Activated naive CD4-positive, alpha-beta T cell treated with Interleukin-2 at 50 U/mL for 16 hours (primary cell): Measurements from ENCODE around the gene CHRM3.
"Not testable (repeated sequence)": the region's sequence is repeated elsewhere in the genome, so short reads cannot be mapped to it uniquely, and the experiment has no call there.

Experiments used
- DNase-seq: peaks from one replicate; pipeline ENCODE4 v3.0.0-alpha.2; 2020

The CHRM3 gene

GRCh38 chr1:239386453-239387303 lies at the start of gene CHRM3:
TSS of gene CHRM3 (plus strand) at chr1:239386568. CDS start at chr1:239907452, 520,884 bp downstream.
- no peak for DNase-seq

- no peak for DNase-seq
Observed at GRCh38 chr1:239337799-239338430, 48.5 kb upstream of the CHRM3 start.

DNA sequence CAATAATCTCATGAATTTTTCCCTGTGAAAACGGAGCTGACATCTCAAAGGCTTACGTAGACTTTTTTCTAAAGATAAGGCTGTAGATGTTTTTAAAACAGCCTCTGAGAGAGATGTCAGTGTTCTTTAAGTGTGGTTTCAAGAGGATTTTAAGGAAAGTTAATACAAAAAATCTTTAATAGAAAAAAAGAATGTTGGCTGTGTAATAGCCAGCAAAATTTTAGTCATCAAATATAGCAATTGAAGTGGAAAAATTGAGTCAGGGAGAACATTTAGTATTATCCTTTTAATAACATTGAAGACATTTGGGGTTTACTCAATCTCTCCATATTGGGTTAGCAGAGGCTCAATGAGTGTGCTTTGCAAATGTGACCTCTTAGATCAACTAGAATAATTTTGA lies 38.6 kb upstream of the CHRM3 start:
- DNase-seq, result no peak

GRCh38 chr1:239348635-239349353 lies 37.6 kb upstream of the CHRM3 start:
- no peak for DNase-seq

- DNase-seq, result no peak
Observed at GRCh38 chr1:239349699-239350098, 36.7 kb upstream of the CHRM3 start.

DNA sequence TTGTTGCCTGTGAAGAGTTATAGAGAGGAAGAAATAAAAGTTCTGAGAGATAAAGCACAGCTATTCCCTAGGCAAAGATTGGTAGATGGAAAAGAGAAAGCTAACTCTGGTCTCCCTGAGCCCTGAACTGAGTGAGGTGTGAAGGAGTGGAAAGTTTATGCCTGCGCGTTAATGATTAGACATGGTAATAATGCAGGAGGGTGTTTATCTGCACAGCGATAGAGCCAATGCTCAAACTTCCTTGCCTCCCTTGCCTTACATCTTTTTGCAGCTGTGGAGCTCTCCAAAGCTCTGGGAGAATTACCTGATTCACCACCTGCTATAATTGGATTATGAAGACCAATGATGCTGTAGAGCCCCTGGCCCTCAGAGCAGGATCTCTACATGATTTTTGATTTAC lies 32.8 kb upstream of the CHRM3 start:
- no peak for DNase-seq

DNA sequence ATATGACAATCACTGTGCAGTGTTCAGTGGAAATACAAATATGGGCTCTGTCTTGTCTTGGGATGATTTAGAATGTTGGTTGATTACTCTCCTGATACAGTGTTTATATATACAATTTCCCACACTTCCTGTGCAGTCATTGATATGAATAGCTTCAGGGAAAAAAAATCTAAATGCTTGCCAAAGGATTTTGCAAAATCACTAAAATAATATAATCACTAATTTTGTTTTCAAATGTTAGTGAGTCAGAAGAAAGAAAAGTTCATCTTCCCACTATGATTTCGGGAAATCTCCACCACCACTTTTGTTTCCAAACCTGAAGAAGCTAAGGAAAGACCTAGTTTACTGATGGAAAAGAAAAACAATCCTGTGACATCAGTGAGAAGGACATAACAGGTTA lies 32.1 kb upstream of the CHRM3 start:
- DNase-seq, result no peak

GRCh38 chr1:239357867-239358266 lies 28.5 kb upstream of the CHRM3 start:
- DNase-seq, result no peak

DNA sequence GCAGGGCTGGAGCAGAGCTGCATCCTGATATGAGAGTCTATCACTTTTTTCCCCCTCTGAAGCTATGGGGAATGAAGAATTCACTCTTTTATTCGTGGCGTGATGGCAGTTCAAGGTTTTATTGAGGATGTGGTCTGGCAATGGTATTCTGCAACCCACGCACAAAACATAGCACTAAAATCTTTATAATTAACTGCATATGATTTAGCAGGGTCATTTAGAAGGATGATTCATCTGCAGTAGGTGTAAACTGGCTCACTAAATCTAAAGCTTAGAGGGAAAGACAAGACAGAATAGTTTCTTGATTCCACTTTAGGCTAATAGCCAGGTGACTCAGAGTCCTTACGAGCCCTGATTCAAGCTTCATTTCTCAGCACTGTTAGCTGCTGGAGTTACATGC lies 25.0 kb upstream of the CHRM3 start:
- DNase-seq, result no peak

DNA sequence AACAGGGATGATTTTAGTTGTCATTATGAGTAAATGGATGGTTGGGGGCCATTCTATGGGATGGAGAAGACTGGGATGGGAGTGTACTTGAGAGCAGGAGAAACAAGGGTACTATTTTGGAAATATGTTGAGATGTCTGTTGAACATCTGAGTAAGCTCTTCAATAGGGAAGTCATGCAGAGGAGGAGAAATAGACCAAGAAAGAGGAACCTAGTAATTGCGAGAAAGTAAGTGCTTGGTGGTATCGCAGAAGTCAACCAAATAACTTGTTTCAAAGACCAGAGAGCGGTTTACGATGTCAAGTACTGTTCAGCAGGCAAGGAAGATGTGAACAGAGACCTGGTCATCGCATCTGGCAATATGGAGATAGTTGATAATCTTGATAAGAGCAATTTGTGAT lies 22.4 kb upstream of the CHRM3 start:
- no peak for DNase-seq

DNA sequence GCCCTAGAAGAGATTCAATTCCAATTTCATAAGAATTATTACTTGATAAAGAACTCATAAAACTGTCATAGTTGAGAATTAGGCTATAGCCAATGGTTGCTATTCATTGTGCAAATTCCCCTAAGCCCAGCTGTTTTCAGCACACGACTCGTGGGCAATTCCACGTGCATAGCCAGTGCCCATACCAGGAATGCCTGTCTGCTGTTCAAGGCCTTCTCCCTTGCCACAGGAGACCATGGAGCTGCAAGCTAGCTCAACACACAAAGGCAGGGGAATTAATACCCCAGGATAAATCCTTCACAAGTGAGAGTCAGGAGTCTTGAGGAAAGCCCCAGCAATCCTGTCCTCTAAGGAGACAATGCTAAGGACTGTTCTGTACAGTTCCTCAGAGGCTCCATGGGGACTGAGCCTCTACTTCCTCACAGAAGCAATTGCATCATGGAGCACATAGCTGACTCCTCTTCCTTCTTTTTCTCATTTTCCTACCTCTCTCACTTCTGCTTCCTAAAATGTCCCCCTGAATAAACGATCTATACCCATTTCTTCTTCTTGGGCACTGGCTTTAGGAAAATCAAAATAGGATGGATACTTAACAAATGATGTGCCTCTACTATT lies 19.1 kb upstream of the CHRM3 start:
- no peak for DNase-seq

GRCh38 chr1:239368436-239369109 lies 17.8 kb upstream of the CHRM3 start:
- no peak for DNase-seq

- DNase-seq, result not testable (repeated sequence)
Observed at GRCh38 chr1:239370869-239371268, 15.5 kb upstream of the CHRM3 start.

GRCh38 chr1:239382666-239383065 lies 3.7 kb upstream of the CHRM3 start:
- DNase-seq, result no peak

DNA sequence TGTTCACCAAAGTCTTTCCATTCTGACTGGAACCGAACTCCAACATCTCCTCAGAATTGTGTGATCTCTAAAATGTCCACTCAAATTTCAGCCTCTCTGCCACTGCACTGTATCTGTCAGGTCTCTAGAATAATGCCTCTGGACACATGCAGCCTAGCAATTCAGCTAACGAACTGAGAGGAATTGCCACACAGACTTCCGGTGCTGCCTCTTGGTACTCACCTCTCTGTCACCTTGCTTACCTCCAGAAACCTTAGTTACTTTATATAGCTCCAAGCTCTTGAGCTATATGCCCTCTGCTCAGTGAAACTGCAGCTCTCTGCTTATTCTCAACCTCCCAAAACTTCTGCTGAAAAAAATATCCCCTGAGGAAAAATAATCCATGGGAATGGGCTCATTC lies 2.7 kb upstream of the CHRM3 start:
- DNase-seq, result no peak

DNA sequence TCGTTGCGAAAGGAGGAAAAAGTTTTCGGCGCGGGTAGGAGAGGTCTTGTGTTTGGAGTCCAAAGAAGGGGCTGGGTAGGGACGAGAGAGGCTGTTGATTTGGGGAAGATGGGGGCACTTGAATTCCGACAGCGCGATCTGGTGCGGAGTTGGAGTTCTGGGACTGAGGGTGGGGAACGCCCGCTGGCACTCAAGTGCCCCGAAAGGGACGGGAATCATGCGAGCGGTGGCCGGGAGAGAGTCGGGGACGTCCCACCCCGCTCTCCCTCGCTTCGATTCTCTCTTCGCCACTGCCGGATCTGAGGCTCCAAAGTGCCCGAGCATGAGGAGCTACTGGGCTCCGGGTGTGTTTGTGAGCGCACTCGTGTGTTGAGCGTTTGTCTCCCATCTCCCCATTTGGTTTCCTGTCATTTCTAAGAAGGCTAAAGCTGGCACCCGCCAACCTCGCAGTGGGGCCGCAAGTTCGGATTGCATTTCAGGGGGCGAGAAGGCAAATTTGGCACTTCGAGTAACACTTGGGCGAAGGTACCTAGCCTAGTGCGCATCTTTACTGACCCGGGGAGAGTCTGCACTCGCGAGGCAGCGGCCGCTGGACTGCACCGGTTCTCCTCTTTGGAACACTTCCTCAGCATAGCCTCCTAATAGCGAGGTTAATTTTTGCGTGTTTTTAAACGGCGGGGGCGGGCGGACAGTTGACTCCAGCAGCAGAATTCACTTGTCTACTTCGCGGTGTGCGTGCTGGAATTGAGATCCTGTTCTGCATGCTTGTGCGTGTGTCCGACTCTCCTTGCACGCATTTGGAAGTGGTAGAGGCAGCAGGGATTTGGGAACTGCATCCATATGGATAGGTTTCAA lies 1.2 kb downstream of the CHRM3 start:
- no peak for DNase-seq

GRCh38 chr1:239388159-239388485 lies 1.8 kb downstream of the CHRM3 start:
- no peak for DNase-seq

DNA sequence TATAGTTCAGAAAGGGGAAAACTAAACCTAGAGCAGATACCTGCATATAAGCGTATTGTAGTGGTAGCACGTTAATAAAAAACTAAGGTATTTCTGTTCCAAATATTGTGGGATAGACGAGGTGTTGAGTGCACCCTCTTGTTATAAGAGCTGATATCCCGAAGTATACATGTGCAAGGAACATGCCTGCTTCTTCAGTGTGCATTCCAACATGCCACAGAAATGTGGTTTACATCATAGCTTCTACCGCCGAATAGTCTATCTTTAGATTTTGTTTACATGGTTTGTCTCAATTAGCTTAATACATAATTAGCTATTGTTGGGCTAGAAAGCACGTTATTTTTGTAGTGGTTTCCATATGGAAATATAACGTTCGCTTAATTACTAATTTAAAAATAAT lies 2.2 kb downstream of the CHRM3 start:
- no peak for DNase-seq

GRCh38 chr1:239389703-239390102 lies 3.3 kb downstream of the CHRM3 start:
- DNase-seq, result no peak

DNA sequence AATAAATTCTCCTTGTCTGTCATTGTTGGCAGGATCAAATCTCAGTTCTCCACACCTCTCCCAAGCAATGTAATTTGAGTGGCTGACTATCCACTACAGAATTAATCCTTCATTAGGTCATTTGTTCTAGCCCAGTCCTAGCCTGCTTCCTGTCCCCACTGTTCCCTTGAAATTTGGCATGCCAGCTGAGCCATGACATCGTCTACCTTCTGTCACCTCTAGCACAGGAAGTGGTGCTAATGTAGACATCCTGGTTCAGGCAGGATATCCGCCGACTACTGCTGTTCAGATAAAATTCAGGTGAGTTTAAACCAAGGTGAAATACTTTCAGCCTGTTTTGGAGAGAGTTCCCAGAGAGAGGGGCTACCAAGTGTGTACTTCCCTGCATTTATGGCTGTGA lies 5.9 kb downstream of the CHRM3 start:
- no peak for DNase-seq

DNA sequence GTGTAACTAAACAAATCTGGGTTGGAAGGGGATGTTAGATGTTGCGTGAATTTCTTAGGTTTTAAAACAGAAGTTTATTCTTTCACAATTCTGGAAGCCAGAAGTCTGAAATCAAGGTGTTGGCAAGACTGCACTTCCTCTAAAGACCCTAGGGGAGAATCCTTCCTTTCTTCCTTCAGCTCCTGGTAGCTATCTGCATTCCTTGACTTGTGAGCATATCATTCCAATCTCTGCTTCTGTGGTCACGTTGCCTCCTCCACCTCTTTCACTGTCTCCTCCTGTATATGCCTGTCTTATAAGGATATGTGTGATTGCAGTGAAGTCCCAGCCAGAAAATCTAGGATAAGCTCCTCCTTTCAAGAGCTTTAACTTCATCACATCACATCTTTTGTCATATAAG lies 7.7 kb downstream of the CHRM3 start:
- DNase-seq, result no peak

DNA sequence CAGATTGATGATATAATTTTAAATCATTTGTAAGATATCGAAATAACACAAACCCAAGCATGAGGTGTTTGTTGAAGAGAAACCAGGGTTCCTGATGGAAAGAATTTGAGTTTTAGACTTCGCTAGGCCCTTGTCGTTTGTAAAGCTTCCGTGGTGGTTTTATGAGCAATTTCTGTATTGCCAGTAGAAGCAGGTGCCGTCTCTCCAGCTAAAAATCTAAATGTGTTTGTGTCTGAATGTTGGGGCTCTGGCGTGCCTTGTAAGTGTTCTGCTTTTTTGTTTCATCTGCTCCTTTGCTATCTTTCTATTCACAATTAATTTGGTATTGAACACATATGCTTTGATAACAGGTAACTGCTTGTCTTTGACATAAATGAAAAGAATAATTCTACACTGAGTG lies 27.5 kb downstream of the CHRM3 start:
- DNase-seq, result no peak
